ENCODE results near the gene BICC1. TPM values are rescaled to one million over a fixed set of nuclear protein-coding genes. Genes with fewer than 3 reads are reported as not detected.

BICC1 gene
- total and polyA plus RNA-seq, 2 of the 8 experiments (the other 6 are each of a cell fraction or from before 2014, with no cell fraction given): 0.20 to 0.73 TPM

- no peak overlapping the region for H3K56ac ChIP-seq (replicated peaks; ENCODE audit: insufficient read length, low read depth, low read length)
- CTCF ChIA-PET (ENCODE audit: partially characterized antibody): interaction anchor here (0.6 kb wide), 1 partner anchor 156 kb away, joined by 3 read pairs; no protein-coding TSS in a partner anchor
- H2AFZ ChIP-seq (ENCODE audit: low read length): no peak overlapping the region
- no peak overlapping the region for H3K4ac ChIP-seq (replicated peaks; ENCODE audit: insufficient read length, low read depth, low read length)
- no peak for FAIRE-seq
- H2BK12ac ChIP-seq (ENCODE audit: low read depth, low read length): no peak overlapping the region
- H3K23ac ChIP-seq (ENCODE audit: insufficient read length): no peak overlapping the region
- no peak overlapping the region for H2BK20ac ChIP-seq (ENCODE audit: low read length)
- H3K4me3 ChIP-seq (ENCODE audit: extremely low read depth in 1 of 4, insufficient read depth in 2 of 4, low read depth in 3 of 4, low read length in 4 of 4): no peak overlapping the region
- H3K79me2 ChIP-seq (ENCODE audit: control insufficient read depth in 1 of 2, insufficient read depth in 2 of 2, low read length in 2 of 2): no peaks in the 10 kb centered on the region
- no peak overlapping the region for H4K5ac ChIP-seq (ENCODE audit: insufficient read length, low read depth, low read length)
- H3K9me3 ChIP-seq (ENCODE audit: insufficient read depth in 2 of 2, low read depth in 1 of 2, low read length in 1 of 2): peaks cover 16 to 17% of the 10 kb centered on the region in 2 experiments; a peak in 2 of 4 replicates
- H3K18ac ChIP-seq (ENCODE audit: extremely low read depth, low read length): no peak overlapping the region
- POLR2A ChIA-PET (ENCODE audit: partially characterized antibody): no interaction called here
- no peak overlapping the region for H3K14ac ChIP-seq (ENCODE audit: insufficient read length)
- no peak overlapping the region for H2AK5ac ChIP-seq (ENCODE audit: low read depth, low read length)
- H2BK120ac ChIP-seq (replicated peaks; ENCODE audit: low read depth, low read length): no peak overlapping the region
- H3K27ac ChIP-seq (ENCODE audit: low read depth, low read length): no peak overlapping the region
- no peaks in the 10 kb centered on the region for H3K79me1 ChIP-seq (ENCODE audit: low read depth, low read length)
- no peak overlapping the region for H4K8ac ChIP-seq (ENCODE audit: extremely low read depth, insufficient read depth, low read length)
- H2BK5ac ChIP-seq (ENCODE audit: low read depth, low read length): no peak overlapping the region
- H3K27me3 ChIP-seq (replicated peaks in 1 of 4; ENCODE audit: control insufficient read depth in 3 of 4, extremely low read depth in 1 of 4, insufficient read depth in 3 of 4, low read length in 3 of 4): no peaks in the 10 kb centered on the region
- no peaks in the 10 kb centered on the region for H3K4me1 ChIP-seq (replicated peaks in 1 of 4; ENCODE audit: control insufficient read depth in 3 of 4, insufficient read depth in 4 of 4, low read length in 3 of 4)
- H4K91ac ChIP-seq (replicated peaks; ENCODE audit: insufficient read length, low read length): no peak overlapping the region
- DNase-seq (ENCODE audit: low read depth in 1 of 2, low spot score in 2 of 2): no peak
- no peaks in the 10 kb centered on the region for H3K23me2 ChIP-seq (ENCODE audit: low read depth, low read length)
- no peaks in the 10 kb centered on the region for H3K36me3 ChIP-seq (ENCODE audit: control insufficient read depth in 2 of 4, insufficient read depth in 4 of 4, low read length in 3 of 4)
- H4K20me1 ChIP-seq (replicated peaks in 1 of 2; ENCODE audit: control insufficient read depth in 1 of 2, insufficient read depth in 2 of 2, low read length in 2 of 2): no peaks in the 10 kb centered on the region
- no peak overlapping the region for H3K4me2 ChIP-seq (ENCODE audit: insufficient read depth in 1 of 2, low read depth in 2 of 2, low read length in 2 of 2)
- no peak overlapping the region for H2BK15ac ChIP-seq (ENCODE audit: low read length)
- no peak for TF ChIP-seq RXRA (IDR thresholded peaks at IDR 0.05; ENCODE audit: insufficient read depth, low read depth, low read length)
- TF ChIP-seq, protein P1, sequence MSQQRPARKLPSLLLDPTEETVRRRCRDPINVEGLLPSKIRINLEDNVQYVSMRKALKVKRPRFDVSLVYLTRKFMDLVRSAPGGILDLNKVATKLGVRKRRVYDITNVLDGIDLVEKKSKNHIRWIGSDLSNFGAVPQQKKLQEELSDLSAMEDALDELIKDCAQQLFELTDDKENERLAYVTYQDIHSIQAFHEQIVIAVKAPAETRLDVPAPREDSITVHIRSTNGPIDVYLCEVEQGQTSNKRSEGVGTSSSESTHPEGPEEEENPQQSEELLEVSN (IDR thresholded peaks at IDR 0.05): no peak
- no peak for TF ChIP-seq HDAC6 (IDR thresholded peaks at IDR 0.05; ENCODE audit: low read depth, low read length)
- no peak for TF ChIP-seq ZNF274 (IDR thresholded peaks at IDR 0.05; ENCODE audit: borderline replicate concordance, extremely low read depth, low read length)
- H3K9ac ChIP-seq (replicated peaks in 1 of 4; ENCODE audit: extremely low read depth in 1 of 4, low read depth in 3 of 4, low read length in 3 of 4): no peak overlapping the region
Observed at GRCh38 chr10:58727633-58728032, 215.0 kb downstream of the BICC1 start.
